Right renal pelvis (tissue), 4 donors: ENCODE data around the gene RNF207. TPM values are rescaled to one million over a fixed set of nuclear protein-coding genes. Genes with fewer than 3 reads are reported as not detected.

Experiments
- DNase-seq, 4 donors: peaks; one replicate each; pipeline ENCODE4 v3.0.0-alpha.2; 2013; ENCODE audit warnings: low read depth in 4 of 4, low spot score in 3 of 4, missing footprints in 1 of 4
- polyA plus RNA-seq, 4 donors: library from polyadenylated mRNA; unstranded; fragments of 120-200 nt; gene quantifications; one replicate each; pipeline ENCODE4 v1.2.1, GENCODE V29; 2013; ENCODE audit not compliant: insufficient read length in 4 of 4

The RNF207 gene
- polyA plus RNA-seq, 4 donors: 21.4 to 26.4 (median 23.0) TPM

GRCh38 chr1:6171548-6172124 is 34.3 kb upstream of the RNF207 start:
- DNase-seq: no peak

GRCh38 chr1:6172549-6172948 is 33.4 kb upstream of the RNF207 start:
- DNase-seq: no peak

- DNase-seq: no peak
These were observed 31.1 kb upstream of the RNF207 start for GRCh38 chr1:6174621-6175410.

DNA sequence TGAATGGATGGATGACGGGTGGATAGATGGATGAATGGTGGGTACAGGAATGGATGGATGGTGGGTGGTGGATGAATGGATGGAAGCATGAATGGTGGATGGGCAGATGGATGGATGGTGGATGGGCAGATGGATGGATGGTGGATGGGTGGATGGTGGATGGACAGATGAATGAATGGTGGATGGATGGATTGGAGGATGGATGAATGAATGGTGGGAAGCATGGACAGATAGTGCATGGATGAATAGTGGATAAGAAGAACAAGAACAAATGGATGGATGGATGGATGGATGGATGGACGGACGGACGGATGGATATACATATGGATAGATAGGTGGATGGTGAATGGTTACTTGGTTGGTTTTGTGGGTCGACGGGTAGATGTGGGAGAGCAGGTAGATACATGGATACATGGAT is 30.5 kb upstream of the RNF207 start:
- DNase-seq: no peak

GRCh38 chr1:6176779-6177178 is 29.1 kb upstream of the RNF207 start:
- no peak for DNase-seq

GRCh38 chr1:6177681-6178380 is 28.1 kb upstream of the RNF207 start:
- DNase-seq: no peak

DNA sequence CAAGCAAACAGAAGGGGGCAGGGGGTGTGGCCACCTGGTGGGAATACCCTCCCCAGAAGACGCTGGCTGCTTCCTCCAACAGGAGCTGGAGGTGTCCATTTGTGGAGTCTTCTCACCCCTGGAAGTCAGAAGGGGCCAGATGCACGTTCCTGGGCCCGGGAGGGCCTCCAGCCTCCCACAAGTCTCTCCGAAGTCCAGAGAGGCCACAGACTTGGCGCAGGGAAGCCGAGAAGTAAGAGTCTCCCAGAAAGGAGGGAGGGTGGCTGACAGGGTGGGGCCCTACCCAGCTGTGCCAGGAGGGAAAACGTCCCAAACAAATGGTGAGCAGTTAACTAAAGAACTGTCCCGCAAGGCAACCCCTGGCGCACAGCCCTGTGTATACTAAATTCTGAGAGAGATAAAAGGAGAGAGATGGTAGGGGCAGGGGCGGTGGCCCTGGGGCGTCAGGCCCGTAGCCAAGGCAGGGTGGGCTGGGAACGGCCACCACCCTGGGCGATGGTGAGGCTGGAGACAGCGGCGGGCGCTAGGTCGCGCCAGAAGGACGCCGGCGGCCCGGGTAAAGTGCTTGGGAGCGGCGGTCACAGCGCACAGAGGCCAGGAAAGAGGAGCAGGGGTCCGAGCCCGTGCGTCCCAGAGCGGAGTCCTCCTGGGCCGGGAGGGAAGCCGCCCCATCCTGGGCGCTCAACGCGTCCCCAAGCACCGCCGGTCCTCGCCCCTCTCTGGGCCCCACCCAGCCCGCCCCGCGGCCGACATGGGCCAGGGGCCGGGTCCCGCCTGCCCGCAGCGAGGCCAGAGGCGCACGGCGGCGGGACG is 27.0 kb upstream of the RNF207 start:
- no peak for DNase-seq

- DNase-seq: no peak
These were observed 26.2 kb upstream of the RNF207 start for GRCh38 chr1:6179564-6180175.

DNA sequence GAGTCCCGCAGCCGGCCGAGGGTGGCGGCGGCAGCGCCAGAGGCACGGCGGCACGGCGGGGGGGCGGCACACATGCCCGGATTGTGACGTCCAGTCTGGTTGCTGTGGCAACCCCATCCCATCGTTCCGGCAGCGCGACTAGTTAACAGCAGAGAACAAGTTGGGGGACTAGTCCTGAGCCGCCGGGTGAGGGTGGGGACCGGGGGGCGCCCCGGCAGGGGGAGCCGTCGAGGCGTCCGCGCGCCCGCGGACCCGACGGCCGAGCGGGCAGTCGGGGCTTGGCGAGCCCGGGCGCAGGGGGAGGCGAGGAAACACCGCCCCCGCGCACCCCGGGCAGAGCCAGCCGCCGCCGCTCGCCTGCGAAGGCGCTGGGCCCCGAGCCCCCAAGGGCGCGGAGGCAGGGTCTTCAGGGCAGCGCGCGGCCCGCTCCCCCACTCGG is 25.6 kb upstream of the RNF207 start, which contains the start of gene CHD5:
Gene CHD5, minus strand, starts transcription at position 54 of the 439 bp plus-strand sequence. CDS start 298 bp downstream, outside the sequence.
- DNase-seq: no peak

GRCh38 chr1:6180707-6181311 is 25.1 kb upstream of the RNF207 start:
- DNase-seq: no peak

DNA sequence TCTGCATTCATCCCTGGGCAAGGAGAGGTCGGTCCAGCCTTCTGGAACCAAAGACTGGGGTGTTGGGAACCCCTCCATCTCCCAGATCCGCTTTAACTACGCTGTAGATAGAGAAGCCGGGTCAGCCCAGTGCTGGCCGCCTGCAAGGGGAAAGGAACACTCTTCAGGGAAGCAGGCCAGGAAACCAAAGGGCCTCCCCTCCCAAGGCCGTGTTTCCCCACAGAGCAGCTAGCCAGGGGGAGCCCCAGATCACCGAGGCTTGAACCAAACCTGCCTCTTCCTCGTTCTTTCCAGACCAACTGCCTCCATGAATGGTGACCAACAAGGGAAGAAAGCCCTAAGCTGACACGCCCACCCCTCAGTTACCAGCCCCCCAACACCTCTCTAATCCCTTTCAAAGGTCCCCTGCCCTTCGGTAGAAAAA is 24.6 kb upstream of the RNF207 start:
- no peak for DNase-seq

- DNase-seq: no peak
These were observed 22.4 kb upstream of the RNF207 start for GRCh38 chr1:6183520-6183989.

DNA sequence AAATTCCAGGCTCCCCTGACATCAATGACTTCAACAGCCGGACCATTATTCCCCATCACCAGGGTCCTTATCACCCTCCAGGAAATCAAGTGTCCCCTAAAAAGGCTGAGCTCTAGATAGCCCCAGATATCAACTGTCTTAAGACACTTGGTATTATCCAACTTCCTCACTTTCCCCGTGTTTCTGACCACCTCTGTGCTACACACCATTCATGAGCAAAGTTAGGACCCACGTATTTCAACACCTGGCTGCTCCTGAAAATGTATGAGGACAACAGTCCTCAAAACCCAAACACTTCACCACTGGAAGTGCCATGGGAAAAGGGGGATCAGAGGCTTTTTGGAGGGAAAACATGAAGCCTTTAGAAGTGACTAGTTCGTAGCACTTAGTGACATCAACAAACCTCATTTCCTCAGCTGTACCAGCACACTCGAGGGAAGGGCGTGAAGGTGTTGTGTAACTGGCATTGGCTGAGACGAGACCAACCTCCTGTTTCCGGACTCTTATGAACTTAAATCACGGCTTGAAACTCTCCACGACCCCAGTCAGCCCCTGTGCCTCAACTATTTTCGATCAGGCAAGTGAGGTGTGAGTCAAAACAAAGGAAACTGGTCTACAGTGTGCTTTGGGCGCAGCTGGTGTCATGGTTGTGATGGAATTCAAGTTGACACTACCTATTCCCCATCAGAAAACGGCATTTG is 21.7 kb upstream of the RNF207 start:
- no peak for DNase-seq

DNA sequence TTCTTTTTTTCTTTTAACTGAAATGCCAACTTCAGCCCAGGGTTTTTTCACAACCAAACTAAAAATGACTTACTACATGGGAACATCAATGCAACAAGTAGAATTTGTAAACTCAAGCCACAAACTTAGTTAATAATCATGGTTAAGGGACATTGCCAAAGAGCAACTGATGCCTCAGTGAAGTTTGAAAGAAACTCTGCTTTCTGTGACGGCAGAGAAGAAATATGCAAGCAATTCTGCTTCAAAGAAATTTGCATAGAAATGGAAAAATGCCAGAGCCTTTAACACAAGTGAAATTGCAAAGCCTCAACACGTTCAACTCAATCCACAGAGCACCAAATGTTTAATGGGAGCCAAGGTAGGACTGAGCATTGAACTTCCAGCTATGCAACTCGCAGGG is 20.8 kb upstream of the RNF207 start:
- DNase-seq: no peak

- no peak for DNase-seq
These were observed 20.1 kb upstream of the RNF207 start for GRCh38 chr1:6185635-6186382.

- DNase-seq: no peak
These were observed 17.5 kb upstream of the RNF207 start for GRCh38 chr1:6188466-6188865.

GRCh38 chr1:6191968-6192367 is 14.0 kb upstream of the RNF207 start:
- no peak for DNase-seq

- DNase-seq: no peak
These were observed 8.0 kb upstream of the RNF207 start for GRCh38 chr1:6197746-6198427.
